H7 (cell line): Measurements from ENCODE around the gene PSME4. TPM values are rescaled to one million over a fixed set of nuclear protein-coding genes. Genes with fewer than 3 reads are reported as not detected.
"Not testable (repeated sequence)": the region's sequence is repeated elsewhere in the genome, so short reads cannot be mapped to it uniquely, and the experiment has no call there.

Experiments used
- DNase-seq: peaks from one replicate; pipeline ENCODE4 v3.0.0; 2012
- H3K27me3 ChIP-seq: 2 replicates; pipeline ENCODE4 v1.6.0; 2011; ENCODE audit warnings: mild to moderate bottlenecking, low read length; ENCODE audit not compliant: control insufficient read depth, insufficient read depth
- H3K36me3 ChIP-seq: replicated peaks from 2 replicates; pipeline ENCODE4 v1.5.1; 2011; ENCODE audit warnings: low read length; ENCODE audit not compliant: control insufficient read depth, insufficient read depth
- H3K4me3 ChIP-seq: 2 replicates; pipeline ENCODE4 v1.5.1; 2011; ENCODE audit warnings: low read depth, mild to moderate bottlenecking, control low read depth, low read length, moderate library complexity; ENCODE audit not compliant: insufficient read depth
- total RNA-seq: library from RNA; depleted of rRNA; stranded (reverse); fragments of >200 nt; shearing (Covaris generic); gene quantifications from 2 replicates; pipeline ENCODE4 v1.2.3, GENCODE V29; 2014; rRNA removed

The PSME4 gene
- total RNA-seq, 1 experiment from 2014 or later, result 57.9 TPM

GRCh38 chr2:53826030-53826410 is 144.8 kb downstream of the PSME4 start:
- Histone ChIP-seq H3K36me3 (no peaks in the 10 kb centered on the region), H3K4me3 (no peak overlapping the region), H3K27me3 (no peaks in the 10 kb centered on the region)
- no peak for DNase-seq

- not testable (repeated sequence) for DNase-seq, H3K36me3 ChIP-seq, H3K4me3 ChIP-seq, H3K27me3 ChIP-seq
Measured at GRCh38 chr2:53823639-53824038, 147.2 kb downstream of the PSME4 start.

GRCh38 chr2:53821810-53822209 is 149.0 kb downstream of the PSME4 start:
- DNase-seq, result no peak
- no peaks in the 10 kb centered on the region; the same call in 1 of the 2 replicates for H3K36me3 ChIP-seq
- no peak overlapping the region for H3K4me3 ChIP-seq
- H3K27me3 ChIP-seq, result no peaks in the 10 kb centered on the region

GRCh38 chr2:53820711-53821110 is 150.1 kb downstream of the PSME4 start:
- Histone ChIP-seq H3K4me3 (no peak overlapping the region), H3K36me3 (no peaks in the 10 kb centered on the region; the same call in none of the 2 replicates), H3K27me3 (no peaks in the 10 kb centered on the region)
- DNase-seq, result no peak

GRCh38 chr2:53820048-53820447 is 150.7 kb downstream of the PSME4 start:
- Histone ChIP-seq H3K27me3 (no peaks in the 10 kb centered on the region), H3K4me3 (no peak overlapping the region), H3K36me3 (peaks cover 2% of the 10 kb centered on the region)
- DNase-seq, result no peak

- no peaks in the 10 kb centered on the region for H3K27me3 ChIP-seq
- peaks cover 2% of the 10 kb centered on the region for H3K36me3 ChIP-seq
- no peak for DNase-seq
- no peak overlapping the region for H3K4me3 ChIP-seq
Measured at GRCh38 chr2:53819634-53820033, 151.2 kb downstream of the PSME4 start.

- Histone ChIP-seq H3K4me3 (no peak overlapping the region), H3K27me3 (no peaks in the 10 kb centered on the region), H3K36me3 (peaks cover 2% of the 10 kb centered on the region)
- no peak for DNase-seq
Measured at GRCh38 chr2:53818854-53819435, 151.8 kb downstream of the PSME4 start.

Other genes with a start within 250 kb of the PSME4 start
- 12.1 and 18.9 TPM in 2 replicates for gene CHAC2, start 203.2 kb downstream of the PSME4 start, total RNA-seq
- gene ASB3, start 184.0 kb downstream of the PSME4 start, total RNA-seq, result 49.2 and 54.2 TPM in 2 replicates
- gene ERLEC1, start 183.9 kb downstream of the PSME4 start, total RNA-seq, result 31.0 and 44.0 TPM in 2 replicates
- gene GPR75, start 111.0 kb downstream of the PSME4 start, total RNA-seq, result 0.45 and 0.81 TPM in 2 replicates
- gene ACYP2, start 144.6 kb upstream of the PSME4 start, total RNA-seq, result 3.7 and 5.2 TPM in 2 replicates